GM18502 (cell line): ENCODE data around the gene ERC2.

Experiments used
- ATAC-seq: cut with Tn5 transposase; IDR thresholded peaks from one replicate; pipeline ENCODE4 v1.9.1; 2021; ENCODE audit warnings: mild to moderate bottlenecking; ENCODE audit not compliant: unreplicated experiment, poor library complexity

The ERC2 gene

DNA sequence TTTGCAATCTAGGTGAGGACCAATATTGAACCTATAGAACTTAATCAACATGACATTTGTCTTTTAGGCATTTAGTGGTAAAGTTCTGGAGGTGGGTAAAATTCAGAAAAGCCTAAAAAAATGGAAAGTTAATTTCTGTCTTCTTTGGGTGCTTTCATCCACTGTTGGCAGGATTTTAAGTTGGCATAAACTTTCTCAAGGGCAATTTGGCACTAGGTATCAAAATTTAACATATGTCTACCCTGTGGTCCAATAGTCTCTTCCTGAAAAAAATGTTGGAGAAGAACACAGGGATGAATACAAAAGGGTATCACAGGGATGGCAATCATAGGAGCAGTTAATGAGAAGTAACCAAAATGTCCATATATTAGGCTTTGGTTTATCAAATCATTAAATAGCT, 754.2 kb downstream of the ERC2 start:
- no peak for ATAC-seq

DNA sequence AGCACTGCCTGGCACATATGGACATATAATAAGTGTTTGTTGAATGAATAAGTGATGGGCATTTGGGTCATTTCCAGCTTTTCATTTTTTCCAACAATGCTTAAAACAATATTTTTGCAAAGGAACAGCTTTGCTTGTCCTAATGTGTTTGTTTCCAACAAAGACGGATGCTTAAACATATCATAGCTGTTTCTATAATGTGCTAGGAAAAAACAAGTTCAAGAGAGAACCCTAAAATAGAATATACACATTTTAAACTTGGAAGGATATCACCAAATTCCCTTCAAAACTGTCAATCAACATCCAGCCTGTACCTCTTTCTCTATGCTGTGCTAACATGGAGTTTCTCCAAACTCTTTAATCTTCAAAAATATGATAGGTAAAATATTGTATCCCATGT, 756.6 kb downstream of the ERC2 start:
- ATAC-seq = no peak

GRCh38 chr3:55709411-55710012, 758.8 kb downstream of the ERC2 start:
- ATAC-seq = no peak

DNA sequence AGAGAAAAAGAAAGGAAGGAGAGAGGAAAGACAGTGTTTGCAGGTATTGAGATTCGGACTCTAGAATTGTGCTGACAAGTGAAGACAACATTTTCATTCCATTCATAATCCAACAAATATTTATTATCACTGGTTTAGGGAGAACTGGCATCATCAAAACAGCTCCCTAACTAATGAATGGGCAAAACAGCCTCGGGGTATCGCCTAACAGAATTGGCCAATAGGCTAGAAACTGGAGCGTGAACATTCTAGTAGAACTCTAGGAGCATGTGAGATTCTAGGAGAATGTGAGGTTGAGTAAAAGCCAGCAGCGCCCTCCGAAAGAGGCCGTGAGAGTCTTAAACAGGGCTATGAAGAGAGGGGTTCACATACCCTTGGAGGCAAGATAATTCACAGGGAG, 759.3 kb downstream of the ERC2 start:
- ATAC-seq = no peak

GRCh38 chr3:55708242-55708641, 760.0 kb downstream of the ERC2 start:
- no peak for ATAC-seq

- ATAC-seq = no peak
Measured at GRCh38 chr3:55704521-55704920, 763.7 kb downstream of the ERC2 start.

DNA sequence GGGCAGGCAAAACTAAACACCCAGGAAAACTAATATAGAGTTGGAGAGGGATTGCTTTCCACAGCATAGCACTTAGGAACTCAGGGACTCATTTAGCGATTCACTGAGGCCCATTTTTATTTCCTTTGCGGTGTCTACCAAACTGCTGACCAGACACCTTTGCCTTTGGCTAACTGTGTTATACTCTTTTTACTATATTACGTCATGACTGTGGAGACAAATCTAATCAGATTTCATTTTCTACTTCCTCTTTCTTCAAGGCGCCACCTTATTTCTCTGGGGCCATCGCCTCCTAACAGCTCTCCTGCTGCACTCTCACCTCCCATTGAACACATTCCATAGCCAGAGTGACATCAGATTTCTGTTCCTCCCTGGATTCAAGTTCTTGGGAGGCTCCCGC, 765.4 kb downstream of the ERC2 start:
- ATAC-seq = peak; percentile 58

- ATAC-seq = no peak
Measured at GRCh38 chr3:55701997-55702396, 766.3 kb downstream of the ERC2 start.

DNA sequence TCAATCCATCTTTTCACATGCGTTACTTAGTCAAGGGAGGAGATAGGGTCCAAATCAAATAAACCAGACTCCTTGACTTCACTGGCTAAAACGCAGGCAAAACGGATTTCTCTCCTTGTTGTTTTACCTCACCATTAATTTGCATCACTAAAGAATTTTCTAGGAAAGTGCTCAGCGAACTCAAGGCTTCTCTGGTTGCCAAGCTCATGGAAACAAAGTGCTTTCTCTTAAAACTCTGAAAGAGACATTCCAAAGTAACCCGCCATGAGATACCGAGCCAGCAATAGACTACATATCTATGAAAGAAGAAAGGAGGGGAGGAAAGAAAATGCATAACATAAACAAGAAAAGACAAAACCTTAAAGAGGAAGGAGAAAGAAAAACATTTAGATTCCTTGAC, 769.4 kb downstream of the ERC2 start:
- no peak for ATAC-seq

GRCh38 chr3:55697177-55697865, 770.9 kb downstream of the ERC2 start:
- ATAC-seq = no peak

DNA sequence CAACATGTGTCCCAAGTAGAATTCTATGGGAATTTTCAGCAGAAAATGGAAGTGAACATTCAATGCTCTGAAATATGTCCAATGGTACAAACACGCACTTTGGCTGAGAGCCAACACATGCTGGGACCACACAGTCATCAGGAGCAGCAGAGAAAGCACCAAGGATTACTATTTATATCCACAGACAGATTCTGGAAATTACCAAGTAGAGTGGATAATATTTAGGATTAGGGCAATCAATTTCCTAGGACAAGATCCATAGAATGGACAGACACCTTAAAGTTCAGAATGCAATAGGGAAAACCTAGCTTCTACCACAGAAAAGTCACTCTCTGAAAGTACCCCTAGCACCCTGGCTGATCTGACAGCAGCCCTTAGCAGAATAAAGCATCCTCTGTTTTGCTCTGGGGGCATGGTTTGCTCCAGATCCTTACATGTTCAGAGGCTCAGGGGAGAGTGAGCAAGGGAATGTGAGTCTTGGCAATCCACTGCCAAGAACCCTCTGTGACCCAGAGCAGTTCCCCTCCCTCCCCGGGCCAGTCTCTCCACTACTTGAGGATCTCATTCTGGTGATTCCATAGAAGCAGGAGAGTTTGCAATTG, 775.2 kb downstream of the ERC2 start:
- no peak for ATAC-seq

DNA sequence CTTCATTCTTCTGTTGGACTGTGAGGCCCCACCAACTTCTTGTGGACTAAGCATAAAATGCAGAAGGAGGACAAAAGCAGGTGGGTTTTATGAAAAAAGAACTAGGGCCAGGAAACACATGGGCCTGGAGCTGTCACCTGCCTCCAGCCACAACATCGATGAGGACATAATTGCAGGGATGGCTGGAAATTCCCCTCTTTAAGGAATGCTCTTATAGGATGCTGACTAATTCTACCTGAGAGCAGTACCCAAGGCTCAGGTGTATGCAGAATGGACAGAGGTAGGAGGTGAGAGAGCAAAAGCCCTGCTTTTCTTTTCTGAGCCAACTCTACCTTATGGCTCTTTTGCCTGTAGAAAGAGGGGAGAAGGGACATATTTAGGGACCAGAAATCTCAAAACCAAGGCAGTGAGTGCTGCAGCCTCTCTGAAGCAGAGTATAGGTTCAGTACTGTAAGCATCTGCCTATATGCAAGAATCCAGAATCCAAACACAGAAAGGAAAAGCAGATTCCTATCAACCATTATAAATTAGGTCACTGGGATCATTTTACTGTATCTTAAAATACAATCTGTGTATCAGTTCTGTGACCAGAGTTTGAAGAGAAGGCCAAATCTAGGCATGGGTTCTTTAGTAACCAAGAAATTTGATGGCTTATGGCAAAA, 775.8 kb downstream of the ERC2 start:
- no peak for ATAC-seq

GRCh38 chr3:55691141-55691540, 777.1 kb downstream of the ERC2 start:
- ATAC-seq = no peak

- ATAC-seq = peak; percentile 82
Measured at GRCh38 chr3:55690726-55691125, 777.5 kb downstream of the ERC2 start.

DNA sequence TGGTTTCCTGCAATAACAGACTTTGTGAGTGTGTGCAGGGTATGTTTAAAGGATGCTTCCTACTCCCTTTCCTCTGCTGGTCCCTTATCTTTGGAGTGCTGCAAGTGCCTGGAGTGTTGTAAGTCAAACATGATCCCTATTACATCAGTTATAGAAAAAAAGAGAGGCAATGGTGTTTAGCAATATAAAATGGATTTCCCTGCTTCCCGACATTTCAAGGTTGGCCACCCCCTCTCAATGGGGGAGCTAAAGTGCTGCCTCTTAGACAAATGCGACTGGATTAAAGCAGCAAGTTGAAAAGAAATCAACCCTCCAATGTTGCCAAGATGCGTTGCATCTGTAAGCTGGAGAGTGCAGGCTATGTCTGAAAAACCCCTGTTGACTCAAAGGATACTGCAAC, 778.1 kb downstream of the ERC2 start:
- ATAC-seq = no peak

DNA sequence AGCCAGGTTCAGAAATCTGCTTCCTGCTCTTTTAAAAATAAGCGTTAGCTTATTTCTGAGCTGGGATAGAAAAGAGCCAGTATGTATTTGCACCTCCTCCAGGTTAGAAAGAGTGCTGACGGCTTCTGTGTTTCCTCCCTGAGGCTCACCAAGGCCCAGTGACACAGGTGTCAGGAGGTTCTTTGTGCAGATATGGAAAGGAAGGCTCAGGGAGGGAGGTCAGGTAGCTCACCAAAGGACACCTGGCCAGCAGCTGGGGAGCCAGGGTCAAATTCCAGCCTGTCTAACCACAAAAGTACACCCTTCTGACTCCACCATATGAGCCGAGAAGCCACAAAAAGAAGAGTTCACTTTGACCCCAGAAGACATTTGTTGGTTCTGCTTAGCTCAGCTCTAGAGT, 780.1 kb downstream of the ERC2 start:
- no peak for ATAC-seq

GRCh38 chr3:55687526-55687925, 780.7 kb downstream of the ERC2 start:
- no peak for ATAC-seq

- no peak for ATAC-seq
Measured at GRCh38 chr3:55686426-55687254, 781.6 kb downstream of the ERC2 start.

DNA sequence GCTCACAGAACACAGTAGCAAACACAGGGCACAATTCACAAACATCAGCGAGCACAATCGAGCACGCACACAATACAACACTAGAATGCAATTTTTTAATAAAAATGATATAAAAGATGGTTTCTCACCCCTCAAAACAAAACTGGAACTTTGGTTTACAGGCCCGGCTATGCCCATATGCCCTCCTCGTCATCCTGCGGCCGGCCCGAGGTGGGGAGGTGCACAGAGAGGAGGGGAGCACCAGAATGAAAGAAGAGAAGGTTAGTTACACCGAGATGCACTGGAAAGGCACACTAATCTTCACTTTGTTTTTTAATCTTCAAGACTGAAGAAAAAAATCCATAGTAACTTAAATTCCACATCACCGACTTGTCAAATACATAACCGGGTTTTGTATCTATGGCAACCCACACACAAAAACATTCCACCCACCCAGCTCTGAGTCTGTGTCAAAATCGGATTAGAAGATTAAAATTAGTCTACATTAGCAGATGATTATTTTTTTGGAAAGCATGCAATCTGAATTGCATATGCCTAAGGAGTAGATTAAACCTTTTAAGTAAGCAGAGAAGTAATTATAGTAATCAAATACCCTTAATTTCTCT, 784.5 kb downstream of the ERC2 start:
- no peak for ATAC-seq

GRCh38 chr3:55682461-55682860, 785.8 kb downstream of the ERC2 start:
- no peak for ATAC-seq
